SK-N-SH treated with all-trans-retinoic acid at 6 μM for 48 hours (cell line): Measurements from ENCODE around the gene PROZ.

ENCODE experiments used
- ARNTL ChIP-seq: fragments of 450-650 bp; formaldehyde crosslinking; IDR thresholded peaks from 2 replicates; pipeline ENCODE4 v1.5.0; 2020; ENCODE audit warnings: low read depth, mild to moderate bottlenecking, moderate library complexity, borderline replicate concordance
- CREB5 ChIP-seq: fragments of 250-450 bp; sonication (Bioruptor Pico); IDR thresholded peaks from 2 replicates; pipeline ENCODE4 v1.5.1; 2020; ENCODE audit warnings: low read depth, mild to moderate bottlenecking, moderate library complexity
- PATZ1 ChIP-seq: fragments of 250-450 bp; sonication (Bioruptor Pico); IDR thresholded peaks from 2 replicates; pipeline ENCODE4 v1.8.0; 2020; ENCODE audit warnings: mild to moderate bottlenecking, moderate library complexity, borderline replicate concordance
- POU6F1 ChIP-seq: fragments of 250-450 bp; sonication (Bioruptor Pico); IDR thresholded peaks from 2 replicates; pipeline ENCODE4 v1.8.0; 2021; ENCODE audit warnings: low read depth, mild to moderate bottlenecking, moderate library complexity, borderline replicate concordance
- TOX ChIP-seq: fragments of 250-450 bp; sonication (Bioruptor Pico); IDR thresholded peaks from 2 replicates; pipeline ENCODE4 v1.8.0; 2021; ENCODE audit warnings: mild to moderate bottlenecking, moderate library complexity, borderline replicate concordance
- ZFP3 ChIP-seq: fragments of 250-450 bp; sonication (Bioruptor Pico); IDR thresholded peaks from 2 replicates; pipeline ENCODE4 v1.5.0; 2020; ENCODE audit warnings: mild to moderate bottlenecking, moderate library complexity
- ZFP30 ChIP-seq: fragments of 450-650 bp; formaldehyde crosslinking; IDR thresholded peaks from 2 replicates; pipeline ENCODE4 v1.5.0; 2022; ENCODE audit warnings: mild to moderate bottlenecking, moderate library complexity

- TF ChIP-seq PATZ1 (CRISPR knock-in tag), result no peak
- no peak for TF ChIP-seq ZFP30 (CRISPR knock-in tag)
- no peak for TF ChIP-seq POU6F1 (CRISPR knock-in tag)
- TF ChIP-seq CREB5 (CRISPR knock-in tag), result no peak
- no peak for TF ChIP-seq ARNTL
- TF ChIP-seq TOX, result no peak
- no peak for TF ChIP-seq ZFP3 (CRISPR knock-in tag)
Measured at GRCh38 chr13:113192279-113192678, 33.8 kb downstream of the PROZ start.
